AG10803 (cell line): ENCODE measurements around the gene SFT2D3.

Source experiments
- DNase-seq: peaks from one replicate; pipeline ENCODE4 v3.0.0; 2010; ENCODE audit warnings: low read depth
- H3K4me3 ChIP-seq: 2 replicates; pipeline ENCODE4 v1.5.1; 2011; ENCODE audit warnings: mild to moderate bottlenecking, low read length, control low read depth
- CTCF ChIP-seq: conservative IDR thresholded peaks from 2 replicates; pipeline ENCODE4 v1.5.1; 2011; ENCODE audit warnings: mild to moderate bottlenecking, low read length, control low read depth, inconsistent platforms

The SFT2D3 gene

DNA sequence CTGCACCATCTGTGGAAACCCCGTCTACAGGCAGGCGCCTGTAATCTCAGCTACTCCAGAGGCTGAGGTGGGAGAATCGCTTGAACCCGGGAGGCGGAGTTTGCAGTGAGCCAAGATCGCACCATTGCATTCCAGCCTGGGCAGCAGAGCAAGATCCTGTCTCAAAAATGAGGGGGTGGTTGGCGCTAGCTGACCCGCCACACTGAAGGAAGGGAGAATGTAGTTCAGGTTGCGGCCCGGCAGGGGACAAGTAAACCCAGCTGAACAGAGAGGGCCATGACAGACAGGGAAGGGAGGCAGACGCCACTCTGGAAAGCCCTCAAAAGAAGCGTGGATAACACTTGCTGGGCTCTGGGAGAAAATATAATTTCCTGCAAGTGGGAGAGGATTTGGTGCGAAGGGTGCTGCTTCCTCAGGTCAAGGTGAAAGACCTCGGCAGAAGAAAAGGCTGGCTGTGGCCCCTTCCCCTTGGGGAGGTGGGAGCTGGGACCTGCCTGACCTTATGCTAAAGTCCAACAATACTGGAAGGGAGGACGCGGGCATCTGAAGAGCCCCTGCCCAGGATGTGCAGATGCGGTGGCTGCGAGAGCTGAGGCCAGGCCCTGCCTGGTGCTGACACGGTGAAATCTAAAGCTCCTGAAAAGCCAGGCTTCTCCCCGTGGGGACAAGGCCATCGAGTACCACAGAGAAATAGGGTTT is 3.7 kb upstream of the SFT2D3 start:
- TF ChIP-seq CTCF = no peak
- H3K4me3 ChIP-seq = no peak overlapping the region
- DNase-seq = no peak

GRCh38 chr2:127698553-127699355 is 2.5 kb upstream of the SFT2D3 start:
- no peak overlapping the region for H3K4me3 ChIP-seq
- DNase-seq = no peak
- no peak for TF ChIP-seq CTCF

DNA sequence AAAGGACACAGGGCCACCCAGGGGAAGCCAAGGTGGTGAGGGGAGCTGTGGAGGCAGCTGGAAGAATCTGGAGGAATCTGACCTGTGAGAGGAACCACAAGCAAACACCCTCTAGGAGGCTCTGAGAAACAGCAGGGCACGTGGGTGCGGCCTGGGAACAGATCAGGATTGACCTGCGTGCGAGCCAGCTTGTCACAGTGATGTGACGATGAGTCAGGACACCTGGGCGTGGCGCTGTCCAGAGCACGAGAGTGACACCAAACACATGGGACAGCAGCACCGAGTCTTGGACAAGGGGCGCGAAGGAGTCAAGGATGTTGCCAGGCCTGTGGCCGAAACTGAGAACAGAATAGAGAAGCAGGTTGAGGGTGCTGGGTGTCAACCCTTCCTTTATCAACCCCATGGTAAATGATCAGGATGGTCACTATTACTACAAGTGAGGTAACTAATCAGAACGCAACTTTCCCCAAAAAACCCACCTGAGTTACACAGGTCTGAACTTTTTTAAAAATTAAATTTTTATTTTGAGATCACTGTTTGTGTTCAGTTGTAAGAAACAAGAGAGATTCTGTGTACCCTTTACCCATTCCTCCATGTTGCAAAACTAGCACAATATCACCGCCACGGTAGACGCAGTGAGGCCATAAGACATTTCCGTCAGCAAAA is 637 bp upstream of the SFT2D3 start:
- no peak for TF ChIP-seq CTCF
- DNase-seq = no peak
- H3K4me3 ChIP-seq = peak overlapping the region; percentile 86

- DNase-seq = peak; percentile 72
- H3K4me3 ChIP-seq = peak overlapping the region; percentile 86
- peak; percentile 13; the same call in 1 of the 2 replicates for TF ChIP-seq CTCF
Measured at GRCh38 chr2:127701651-127702394, 526 bp downstream of the SFT2D3 start.

- TF ChIP-seq CTCF = no peak
- peak overlapping the region; percentile 86 for H3K4me3 ChIP-seq
- DNase-seq = no peak
Measured at GRCh38 chr2:127702395-127703009, 1.2 kb downstream of the SFT2D3 start.

GRCh38 chr2:127703282-127703681 is 2.0 kb downstream of the SFT2D3 start:
- no peak for DNase-seq
- no peak for TF ChIP-seq CTCF
- H3K4me3 ChIP-seq = no peak overlapping the region
